HepG2 (cell line): Measurements from ENCODE around the gene LARP7.

Experiments
- AGO2 ChIP-seq: fragments of 200-400 bp; formaldehyde crosslinking; optimal IDR thresholded peaks from 2 replicates; pipeline ENCODE3; 2017; ENCODE audit warnings: mild to moderate bottlenecking, low read depth, low read length, moderate library complexity
- ESRRA ChIP-seq: sonication (generic); formaldehyde crosslinking; IDR thresholded peaks from 2 replicates; pipeline ENCODE4 v1.5.1; 2020; ENCODE audit warnings: mild to moderate bottlenecking, low read depth, missing genetic modification reagents
- FOXM1 ChIP-seq: sonication (generic); formaldehyde crosslinking; IDR thresholded peaks from 2 replicates; pipeline ENCODE4 v1.5.0; 2020; ENCODE audit warnings: missing genetic modification reagents
- JUN ChIP-seq: sonication (generic); formaldehyde crosslinking; IDR thresholded peaks from 2 replicates; pipeline ENCODE4 v1.4.0; 2020; ENCODE audit warnings: mild to moderate bottlenecking, missing genetic modification reagents
- ZBTB43 ChIP-seq: sonication (generic); formaldehyde crosslinking; conservative IDR thresholded peaks from 2 replicates; pipeline ENCODE4 v1.4.0; 2020; ENCODE audit warnings: missing genetic modification reagents
- ZBTB8A ChIP-seq: sonication (generic); formaldehyde crosslinking; IDR thresholded peaks from 2 replicates; pipeline ENCODE4 v1.4.0; 2020; ENCODE audit warnings: mild to moderate bottlenecking, low read depth, missing genetic modification reagents, borderline replicate concordance
- ZNF337 ChIP-seq: sonication (generic); formaldehyde crosslinking; IDR thresholded peaks from 2 replicates; pipeline ENCODE4 v1.5.1; 2020; ENCODE audit warnings: missing genetic modification reagents, low read depth, mild to moderate bottlenecking, borderline replicate concordance
- ZNF746 ChIP-seq: sonication (generic); formaldehyde crosslinking; IDR thresholded peaks from 2 replicates; pipeline ENCODE4 v1.8.0; 2022; ENCODE audit warnings: mild to moderate bottlenecking, missing genetic modification reagents
- TF ChIP-seq, protein P1 (sequence below): sonication (generic); formaldehyde crosslinking; IDR thresholded peaks from 2 replicates; pipeline ENCODE4 v1.4.0; 2020; ENCODE audit warnings: mild to moderate bottlenecking, missing genetic modification reagents
- TF ChIP-seq, protein P2 (sequence below): IDR thresholded peaks from 2 replicates; pipeline ENCODE4 v1.6.1; 2016; ENCODE audit warnings: low read depth

- TF ChIP-seq ZBTB43 (CRISPR knock-in tag): no peak
- no peak for TF ChIP-seq AGO2
- no peak for TF ChIP-seq ZNF337 (CRISPR knock-in tag)
- TF ChIP-seq, protein P1, sequence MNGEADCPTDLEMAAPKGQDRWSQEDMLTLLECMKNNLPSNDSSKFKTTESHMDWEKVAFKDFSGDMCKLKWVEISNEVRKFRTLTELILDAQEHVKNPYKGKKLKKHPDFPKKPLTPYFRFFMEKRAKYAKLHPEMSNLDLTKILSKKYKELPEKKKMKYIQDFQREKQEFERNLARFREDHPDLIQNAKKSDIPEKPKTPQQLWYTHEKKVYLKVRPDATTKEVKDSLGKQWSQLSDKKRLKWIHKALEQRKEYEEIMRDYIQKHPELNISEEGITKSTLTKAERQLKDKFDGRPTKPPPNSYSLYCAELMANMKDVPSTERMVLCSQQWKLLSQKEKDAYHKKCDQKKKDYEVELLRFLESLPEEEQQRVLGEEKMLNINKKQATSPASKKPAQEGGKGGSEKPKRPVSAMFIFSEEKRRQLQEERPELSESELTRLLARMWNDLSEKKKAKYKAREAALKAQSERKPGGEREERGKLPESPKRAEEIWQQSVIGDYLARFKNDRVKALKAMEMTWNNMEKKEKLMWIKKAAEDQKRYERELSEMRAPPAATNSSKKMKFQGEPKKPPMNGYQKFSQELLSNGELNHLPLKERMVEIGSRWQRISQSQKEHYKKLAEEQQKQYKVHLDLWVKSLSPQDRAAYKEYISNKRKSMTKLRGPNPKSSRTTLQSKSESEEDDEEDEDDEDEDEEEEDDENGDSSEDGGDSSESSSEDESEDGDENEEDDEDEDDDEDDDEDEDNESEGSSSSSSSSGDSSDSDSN (CRISPR knock-in tag): no peak
- no peak for TF ChIP-seq ZNF746 (CRISPR knock-in tag)
- TF ChIP-seq ESRRA (CRISPR knock-in tag): no peak
- no peak for TF ChIP-seq JUN (CRISPR knock-in tag)
- TF ChIP-seq ZBTB8A (CRISPR knock-in tag): no peak
- TF ChIP-seq FOXM1: no peak
- TF ChIP-seq, protein P2, sequence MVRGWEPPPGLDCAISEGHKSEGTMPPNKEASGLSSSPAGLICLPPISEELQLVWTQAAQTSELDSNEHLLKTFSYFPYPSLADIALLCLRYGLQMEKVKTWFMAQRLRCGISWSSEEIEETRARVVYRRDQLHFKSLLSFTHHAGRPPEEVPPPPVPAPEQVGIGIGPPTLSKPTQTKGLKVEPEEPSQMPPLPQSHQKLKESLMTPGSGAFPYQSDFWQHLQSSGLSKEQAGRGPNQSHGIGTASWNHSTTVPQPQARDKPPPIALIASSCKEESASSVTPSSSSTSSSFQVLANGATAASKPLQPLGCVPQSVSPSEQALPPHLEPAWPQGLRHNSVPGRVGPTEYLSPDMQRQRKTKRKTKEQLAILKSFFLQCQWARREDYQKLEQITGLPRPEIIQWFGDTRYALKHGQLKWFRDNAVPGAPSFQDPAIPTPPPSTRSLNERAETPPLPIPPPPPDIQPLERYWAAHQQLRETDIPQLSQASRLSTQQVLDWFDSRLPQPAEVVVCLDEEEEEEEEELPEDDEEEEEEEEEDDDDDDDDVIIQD: no peak
Observed at GRCh38 chr4:112645541-112646329, 8.8 kb downstream of the LARP7 start.
